HG03097 (cell line): ENCODE measurements around the gene SPRYD4.

Source experiments
- ATAC-seq: cut with Tn5 transposase; IDR thresholded peaks from one replicate; pipeline ENCODE4 v1.9.1; 2021; ENCODE audit not compliant: unreplicated experiment, low FRiP score

SPRYD4 gene

DNA sequence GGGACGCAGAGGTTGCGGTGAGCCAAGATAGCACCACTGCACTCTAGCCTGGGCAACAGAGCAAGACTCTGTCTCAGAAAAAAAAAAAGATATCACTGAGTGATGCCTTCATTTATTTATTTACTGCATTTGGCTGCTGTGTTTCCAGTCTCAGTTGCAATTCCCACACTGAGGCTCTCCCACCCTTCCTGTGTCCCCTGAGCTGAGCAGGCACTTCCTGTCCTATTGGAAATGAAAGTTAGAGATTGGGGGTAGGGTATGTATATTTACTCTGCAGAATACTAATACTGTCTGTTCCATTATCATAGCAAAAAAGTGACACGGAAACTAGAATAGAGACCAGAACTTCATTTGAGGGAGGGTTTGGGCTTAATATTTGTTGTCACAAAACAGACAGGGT is 51.7 kb downstream of the SPRYD4 start:
- ATAC-seq: no peak

DNA sequence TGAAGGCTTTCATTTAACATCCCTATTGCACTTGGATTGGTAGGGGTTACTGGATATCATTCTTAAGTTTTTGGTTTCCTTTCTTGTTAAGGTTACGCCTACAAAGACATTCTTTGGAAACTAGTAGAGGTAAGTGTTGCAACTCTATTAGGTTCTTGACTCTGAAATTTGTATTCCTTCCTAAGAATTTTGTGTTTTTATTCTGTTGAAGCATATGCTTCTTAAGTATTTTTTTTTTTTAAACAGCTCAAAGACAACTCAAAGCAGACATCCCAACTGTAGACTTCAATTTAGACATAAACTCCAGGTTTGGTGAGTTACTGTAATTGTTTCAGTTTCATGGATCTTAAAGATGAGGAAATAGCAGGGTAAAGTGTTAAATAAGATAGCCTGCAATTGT is 52.1 kb downstream of the SPRYD4 start:
- no peak for ATAC-seq

DNA sequence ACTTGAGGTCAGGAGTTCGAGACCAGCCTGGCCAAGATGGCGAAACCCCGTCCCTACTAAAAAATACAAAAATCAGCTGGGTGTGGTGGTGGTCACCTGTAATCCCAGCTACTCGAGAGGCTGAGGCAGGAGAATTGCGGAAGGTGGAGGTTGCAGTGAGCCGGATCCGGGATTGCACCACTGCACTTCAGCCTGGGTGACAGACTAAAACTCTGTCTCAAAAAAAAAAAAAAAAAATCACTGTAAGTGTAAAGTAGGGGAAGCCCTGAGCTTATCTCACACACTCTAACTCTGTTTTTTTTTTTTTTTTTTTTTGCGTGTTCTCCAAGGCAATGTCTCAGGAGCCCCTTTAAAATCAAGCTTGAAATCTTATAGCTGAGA is 52.8 kb downstream of the SPRYD4 start:
- ATAC-seq: no peak

DNA sequence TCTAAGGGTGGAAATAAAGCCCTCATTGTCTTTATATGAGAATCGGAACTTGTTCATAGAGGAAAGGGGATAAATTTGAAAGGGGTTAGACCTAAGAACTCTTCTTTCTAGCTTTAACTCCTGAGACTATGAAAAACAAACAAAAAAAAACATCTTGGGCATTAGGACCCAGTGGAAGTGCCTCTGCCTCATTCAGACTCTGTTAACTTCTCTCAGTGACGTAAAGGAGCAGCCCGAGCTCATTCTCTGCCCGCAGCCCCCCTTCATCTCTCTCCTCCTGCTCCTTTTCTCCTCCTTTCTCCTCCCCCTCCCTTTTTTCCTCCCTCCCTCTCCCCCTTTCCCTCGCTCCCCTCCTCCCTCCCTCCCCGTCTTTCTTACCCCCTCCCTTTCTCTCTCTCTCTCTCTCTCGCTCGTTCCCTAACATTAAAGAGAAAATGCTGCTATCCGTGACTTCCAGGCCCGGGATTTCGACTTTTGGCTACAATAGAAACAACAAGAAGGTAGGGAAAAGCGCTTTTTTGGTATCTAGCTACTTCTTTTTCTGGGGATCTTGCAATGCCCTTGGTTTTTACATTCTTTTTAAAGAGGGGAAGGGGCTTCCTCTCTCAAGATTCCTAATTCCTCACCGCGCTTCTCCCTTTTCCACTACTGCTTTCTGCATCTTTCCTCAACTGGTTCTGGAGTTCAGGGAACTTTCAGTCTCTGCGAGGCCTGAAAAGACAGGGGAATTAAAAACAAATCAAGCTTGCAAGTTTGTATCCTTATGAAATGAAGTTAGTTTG is 53.4 kb downstream of the SPRYD4 start, which contains the start of gene RBMS2:
Gene RBMS2, plus strand, starts transcription at position 231 of the 782 bp plus-strand sequence. Its CDS starts 204 bp downstream, at position 435.
- no peak for ATAC-seq

DNA sequence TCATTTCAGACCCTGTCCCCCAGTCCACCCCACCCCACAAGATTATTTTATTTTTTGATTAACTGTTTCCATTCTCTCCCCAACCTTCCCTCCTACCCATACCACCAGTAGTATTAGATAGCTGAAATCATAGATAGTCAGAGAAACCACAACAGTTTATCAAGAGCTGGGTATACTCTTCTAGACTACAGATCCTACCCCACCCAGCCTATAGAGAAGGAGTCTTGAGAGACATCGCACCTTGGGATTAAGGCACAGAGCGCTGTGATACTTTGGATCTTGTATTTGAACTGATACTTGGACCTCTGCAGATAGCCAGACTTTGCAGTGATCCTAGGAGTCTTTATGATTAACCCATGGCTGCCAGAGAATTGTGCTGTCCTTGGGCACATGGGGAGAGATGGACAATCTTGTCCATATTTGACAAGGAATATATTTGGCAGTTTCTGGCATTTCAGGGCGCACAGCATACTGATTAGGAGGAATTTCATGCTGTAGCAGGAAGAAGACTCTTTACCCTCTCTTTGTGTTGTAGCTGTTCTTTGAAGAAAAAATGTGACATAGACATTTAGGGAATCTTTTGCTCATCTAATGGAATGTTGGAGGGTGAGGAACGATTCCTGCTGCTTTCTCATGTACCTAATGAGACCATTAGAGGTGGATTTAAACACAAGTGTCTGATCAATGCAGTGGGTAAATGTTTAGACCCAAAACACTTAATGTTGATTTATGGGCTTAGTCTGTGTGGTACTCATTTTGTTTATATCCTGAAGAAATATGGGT is 54.2 kb downstream of the SPRYD4 start:
- ATAC-seq: no peak

DNA sequence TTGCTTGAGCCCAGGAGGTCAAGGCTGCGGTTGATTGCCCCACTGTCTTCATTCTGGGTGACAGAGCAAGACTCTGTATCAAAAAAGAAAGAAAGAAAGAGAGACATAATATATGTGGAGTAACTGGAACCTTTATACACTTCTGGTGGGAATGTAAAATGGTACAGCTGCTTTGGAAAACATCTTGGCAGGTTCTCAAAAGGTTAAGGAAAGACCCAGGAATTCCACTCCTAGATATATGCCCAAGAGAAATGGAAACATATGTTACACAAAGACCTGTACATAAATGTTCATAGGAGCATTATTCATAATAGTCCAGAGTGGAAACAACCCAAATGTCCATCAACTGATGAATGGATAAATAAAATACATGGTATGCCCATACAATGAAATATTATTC is 60.5 kb downstream of the SPRYD4 start:
- ATAC-seq: no peak
